Activated CD4-positive, CD25-positive, alpha-beta regulatory T cell treated with anti-CD3 and anti-CD28 coated beads, Interleukin-2, amount 50 U/mL, for 72 hours (primary cell): ENCODE data around the gene RESP18.
A peak's percentile ranks its signal among the peaks of the same experiment; 100 is the strongest.

Experiments
- DNase-seq: peaks from one replicate; pipeline ENCODE4 v3.0.0; 2021

Gene RESP18

GRCh38 chr2:219332542-219332941, at the start of gene RESP18:
TSS of gene RESP18 (minus strand) at chr2:219332744.
- DNase-seq: no peak

DNA sequence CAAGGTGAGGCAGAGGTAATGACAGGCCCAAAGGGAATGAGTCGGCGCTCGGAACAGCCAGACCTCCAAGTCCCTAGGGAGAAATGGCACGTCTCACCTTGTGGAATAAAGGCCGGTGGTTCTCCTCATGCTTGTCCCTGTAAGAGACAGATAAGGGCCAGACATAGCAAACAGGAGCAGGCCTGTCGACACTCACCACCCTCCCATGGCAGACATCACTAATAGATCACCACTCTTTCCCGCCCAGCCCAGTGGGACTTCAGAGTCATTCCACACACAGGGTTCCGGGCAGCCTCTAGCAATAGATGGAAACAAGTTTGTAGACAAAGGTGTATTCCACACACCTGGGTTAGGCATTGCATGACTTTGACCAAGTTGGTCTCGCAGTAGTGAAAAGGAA, 48.9 kb upstream of the RESP18 start:
- no peak for DNase-seq

GRCh38 chr2:219380926-219381325, 48.4 kb upstream of the RESP18 start:
- DNase-seq: no peak

DNA sequence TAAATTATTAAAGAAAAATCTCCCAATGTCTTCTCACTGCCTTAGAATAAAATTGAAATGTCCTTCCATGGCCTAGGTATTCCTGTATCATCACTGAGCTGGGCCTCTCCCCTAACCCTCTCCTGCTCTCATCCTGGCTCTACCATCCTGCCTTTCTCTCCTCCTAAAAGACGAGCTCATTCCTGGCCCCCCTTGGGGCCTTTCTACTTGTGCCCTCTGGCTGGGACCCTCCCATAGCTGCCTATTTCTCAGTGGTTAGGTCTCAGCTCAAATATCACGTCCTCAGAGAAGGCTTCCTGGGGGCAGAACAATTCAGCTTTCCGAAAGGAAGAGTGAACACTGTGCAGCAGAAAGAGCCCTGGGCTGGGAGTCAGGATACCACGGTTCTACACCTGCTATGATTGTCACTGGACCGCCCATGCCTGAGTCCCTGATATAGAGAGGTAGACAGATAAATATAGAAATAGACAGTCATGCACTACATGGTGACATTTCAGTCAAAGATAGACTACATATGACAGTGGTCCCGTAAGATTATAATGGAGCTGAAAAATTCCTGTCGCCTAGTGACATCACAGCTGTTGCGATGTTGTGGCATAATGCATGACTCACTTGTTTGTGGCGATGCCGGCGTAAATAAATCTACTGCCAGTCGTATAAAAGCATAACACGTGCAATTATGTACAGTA, 45.8 kb upstream of the RESP18 start:
- no peak for DNase-seq

DNA sequence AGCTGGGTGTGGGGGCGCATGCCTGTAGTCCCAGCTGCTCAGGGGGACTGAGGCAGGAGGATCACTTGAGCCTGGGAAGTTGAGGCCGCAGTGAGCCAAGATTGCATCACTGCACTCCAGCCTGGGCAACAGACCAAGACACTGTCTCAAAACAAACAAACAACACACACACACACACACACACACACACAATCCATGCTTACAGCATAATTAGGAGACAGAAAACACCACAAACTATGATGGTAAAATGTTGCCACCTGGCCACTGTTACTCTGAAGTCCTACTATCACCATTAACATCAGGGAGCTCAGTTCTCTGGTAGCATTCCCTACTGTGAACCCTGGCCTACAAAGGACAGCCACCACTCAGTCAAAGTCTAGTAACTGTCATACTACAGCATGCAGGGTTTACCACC, 36.9 kb upstream of the RESP18 start:
- DNase-seq: no peak

GRCh38 chr2:219368690-219369191, 36.2 kb upstream of the RESP18 start:
- DNase-seq: no peak

DNA sequence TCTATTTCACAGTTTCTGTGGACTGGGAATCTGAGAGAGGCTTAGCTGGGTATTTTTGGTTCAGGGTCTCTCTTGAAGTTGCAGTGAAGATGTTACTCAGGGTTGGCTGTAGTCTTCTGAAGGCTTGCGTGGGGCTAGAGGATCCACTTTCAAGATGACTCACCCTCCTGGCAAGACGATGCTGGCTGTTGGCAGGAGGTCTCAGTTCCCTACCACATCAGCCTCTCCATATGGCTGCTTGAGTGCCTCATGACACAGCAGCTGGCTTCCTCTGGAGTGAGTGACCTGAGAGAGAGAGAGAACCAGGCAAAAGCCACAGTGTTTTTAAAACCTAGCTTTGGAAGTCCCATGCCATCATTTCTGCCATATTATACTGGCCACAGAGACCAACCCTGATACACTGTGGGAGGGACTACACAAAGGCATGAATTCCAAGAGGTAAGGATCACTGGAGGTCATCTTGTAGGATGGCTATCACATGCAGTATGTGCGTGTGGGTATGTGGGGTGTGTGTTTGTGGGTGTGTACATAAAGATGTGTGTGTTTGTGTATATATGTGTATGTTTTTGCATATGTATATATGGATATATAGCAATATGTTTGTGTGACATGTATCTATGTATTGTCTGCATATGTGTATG, 30.1 kb upstream of the RESP18 start:
- no peak for DNase-seq

- no peak for DNase-seq
Measured at GRCh38 chr2:219362072-219362471, 29.5 kb upstream of the RESP18 start.

DNA sequence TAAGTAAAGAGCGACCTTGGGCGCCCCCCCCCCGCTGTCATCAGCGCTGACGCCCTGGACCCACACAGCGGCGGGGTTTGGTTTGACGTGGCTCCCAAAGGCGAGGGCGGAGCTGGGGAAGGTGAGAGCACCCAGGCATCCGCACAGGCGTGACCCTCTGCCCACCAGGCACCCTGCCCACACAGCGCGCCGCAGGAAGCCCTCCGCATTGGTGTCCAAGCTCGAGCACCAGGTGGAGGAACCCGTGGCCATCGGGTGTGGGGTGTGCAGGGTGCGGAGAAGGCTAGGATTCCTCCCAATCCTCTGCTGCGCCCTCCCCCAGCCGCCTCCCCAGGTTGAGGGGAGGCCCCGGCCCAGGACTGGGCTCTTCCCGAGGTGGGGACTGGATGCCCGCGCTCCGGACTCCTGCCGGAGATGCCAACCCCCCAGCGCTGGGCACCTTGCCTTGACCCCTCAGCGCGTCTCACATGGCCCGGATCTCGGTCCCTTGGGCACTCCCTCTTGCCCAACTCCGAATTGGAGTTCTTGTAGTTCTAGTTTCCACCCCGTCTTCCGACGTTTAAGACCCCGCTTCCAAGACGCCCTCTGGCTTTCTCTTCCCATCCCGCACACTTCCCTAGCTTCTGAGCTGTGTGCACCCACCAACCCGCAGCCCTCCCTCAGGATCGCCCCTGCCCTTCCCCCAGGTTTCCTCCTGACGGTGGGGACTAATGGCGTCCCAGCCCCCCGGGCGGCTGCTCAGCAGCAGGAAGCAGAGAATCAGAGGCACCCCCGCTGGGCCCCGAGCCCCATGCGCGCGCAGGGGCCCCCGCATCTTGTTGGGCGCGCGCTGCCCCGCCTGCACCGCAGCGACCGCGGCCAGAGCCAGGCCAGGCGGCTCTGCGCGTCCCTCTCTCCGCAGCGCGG, 25.9 kb upstream of the RESP18 start:
- DNase-seq: no peak

GRCh38 chr2:219356834-219357233, 24.3 kb upstream of the RESP18 start:
- DNase-seq: no peak

- no peak for DNase-seq
Measured at GRCh38 chr2:219354582-219354981, 22.0 kb upstream of the RESP18 start.

- DNase-seq: no peak
Measured at GRCh38 chr2:219353129-219353528, 20.6 kb upstream of the RESP18 start.

DNA sequence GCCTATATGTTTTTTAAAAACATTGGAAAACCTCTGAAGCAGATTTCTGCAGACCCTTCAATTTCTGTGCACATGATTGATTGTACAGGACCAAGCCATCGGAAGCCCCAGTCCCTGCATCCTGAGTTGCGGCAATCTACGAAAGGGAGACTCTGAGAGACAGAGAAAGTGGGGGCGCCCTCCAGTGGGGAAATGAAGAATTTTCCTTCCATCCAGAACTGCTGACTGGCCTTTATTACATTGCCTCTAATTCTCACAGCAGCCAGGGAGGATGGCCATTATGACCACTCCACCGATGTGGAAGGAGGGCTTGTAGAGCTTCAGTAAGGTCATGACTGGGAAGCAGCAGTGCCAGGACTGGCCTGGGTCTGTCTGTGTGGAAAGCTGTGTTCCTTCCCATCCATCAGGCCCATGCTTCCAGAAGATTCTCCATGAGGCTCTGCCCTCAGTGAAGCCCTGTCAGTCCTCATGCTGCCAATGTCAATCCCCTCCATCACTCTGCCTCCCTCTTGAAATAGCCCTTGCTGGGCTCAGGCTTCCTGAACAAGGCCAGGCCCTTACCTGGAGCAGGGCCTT, 20.0 kb upstream of the RESP18 start:
- peak; percentile 71 for DNase-seq

- DNase-seq: no peak
Measured at GRCh38 chr2:219350710-219351221, 18.2 kb upstream of the RESP18 start.

DNA sequence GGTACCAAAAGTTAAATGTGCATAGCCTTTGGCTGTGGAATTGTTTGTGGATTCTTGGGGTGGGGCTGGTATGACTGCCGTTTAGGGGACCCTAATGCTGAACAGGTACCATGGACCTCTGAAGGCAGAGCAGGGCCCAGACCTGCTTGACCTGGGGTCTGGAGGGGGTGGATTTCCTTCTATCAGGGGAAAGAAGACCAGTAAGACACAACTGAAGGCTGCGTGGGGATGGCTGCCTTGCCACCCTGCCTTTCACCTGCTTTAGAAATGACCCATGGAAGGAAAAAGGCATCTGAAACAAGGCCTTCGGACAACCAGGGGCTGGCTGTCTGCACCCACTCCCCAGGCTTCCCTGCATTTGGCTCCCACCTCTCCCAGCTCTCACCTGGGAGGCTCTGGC, 17.7 kb upstream of the RESP18 start:
- DNase-seq: no peak

GRCh38 chr2:219344751-219345430, 12.3 kb upstream of the RESP18 start:
- no peak for DNase-seq

DNA sequence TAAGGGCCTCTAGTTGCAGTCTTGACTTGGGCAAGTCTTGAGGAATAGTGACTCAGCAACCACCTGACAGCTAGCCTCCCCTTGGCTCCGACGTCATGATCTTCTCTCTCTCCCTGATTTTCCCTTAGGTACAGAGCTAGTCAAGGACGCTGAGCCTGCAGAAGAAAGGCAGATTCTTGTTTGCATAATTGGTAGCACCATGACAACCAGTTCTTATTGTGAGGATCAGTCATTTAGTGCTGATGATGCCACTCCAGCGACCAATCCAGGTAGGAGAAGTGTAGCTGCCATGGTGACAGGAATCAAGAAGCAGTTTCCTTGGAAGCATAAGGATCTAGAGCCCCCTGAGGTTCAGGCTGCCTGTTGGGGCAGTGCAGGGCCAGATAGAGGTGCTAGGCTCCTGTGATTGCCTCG, 2.8 kb upstream of the RESP18 start:
- no peak for DNase-seq

- DNase-seq: no peak
Measured at GRCh38 chr2:219334076-219334475, 1.5 kb upstream of the RESP18 start.

GRCh38 chr2:219331560-219332213, 857 bp downstream of the RESP18 start:
- peak; percentile 41 for DNase-seq

DNA sequence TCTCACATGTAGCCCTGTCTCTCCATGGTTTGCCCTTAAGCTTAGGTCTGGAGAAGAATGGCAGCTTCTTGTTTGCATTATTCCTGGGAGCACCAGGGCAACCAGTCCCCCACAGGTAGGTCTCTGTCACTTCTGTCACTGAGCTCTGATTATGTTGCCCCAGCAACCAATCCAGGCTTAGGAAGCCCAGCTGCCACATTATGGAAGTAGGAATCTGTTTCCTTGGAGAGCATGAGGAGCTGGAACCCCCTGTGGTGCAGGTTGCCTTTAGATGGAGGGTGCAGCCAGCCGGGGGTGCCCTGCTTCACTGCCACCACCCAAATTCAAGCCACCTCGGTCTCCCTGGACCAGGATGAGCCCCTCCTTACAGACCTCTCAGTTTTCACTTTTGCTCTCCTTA, 4.8 kb downstream of the RESP18 start:
- no peak for DNase-seq

DNA sequence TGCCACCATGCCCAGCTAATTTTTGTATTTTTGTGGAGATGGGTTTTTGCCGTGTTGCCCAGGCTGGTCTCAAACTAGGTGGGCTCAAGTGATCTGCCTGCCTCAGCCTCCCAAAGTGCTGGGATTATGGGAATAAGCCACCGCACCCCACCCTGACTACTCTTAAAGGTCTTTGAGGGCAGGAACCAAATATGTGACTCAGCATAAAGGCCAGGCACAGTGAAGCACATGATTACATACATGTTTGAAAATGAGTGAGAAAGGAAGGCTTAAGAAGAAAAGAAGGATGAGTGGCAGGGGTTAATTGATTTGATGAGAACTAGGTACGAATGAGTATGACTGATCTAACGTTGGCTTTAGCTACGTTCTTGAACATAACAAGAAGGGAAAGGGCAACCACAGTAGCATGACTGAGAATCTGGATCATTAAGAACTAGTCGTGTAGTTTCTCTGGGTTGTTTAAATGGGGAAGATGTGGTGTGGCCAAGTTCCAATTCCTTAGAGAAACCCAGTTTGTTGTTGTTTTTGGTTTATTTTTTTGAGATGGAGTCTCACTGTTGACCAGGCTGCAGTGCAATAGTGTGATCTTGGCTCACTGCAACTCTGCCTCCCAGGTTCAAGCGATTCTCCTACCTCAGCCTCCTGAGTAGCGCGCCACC, 6.8 kb downstream of the RESP18 start:
- no peak for DNase-seq
